ENCODE measurements around the gene MINDY1.

Gene MINDY1

GRCh38 chr1:150981805-150982712, 24.6 kb downstream of the MINDY1 start, which contains the start of gene ANXA9:
ANXA9 (plus strand) TSS chr1:150982292; CDS start chr1:150983106, 814 bp downstream.
- DNase-seq, result peak; percentile 43

GRCh38 chr1:150981177-150981804, 25.4 kb downstream of the MINDY1 start:
- no peak for DNase-seq

- DNase-seq, result peak; percentile 88
Measured at GRCh38 chr1:150979092-150980056, 27.3 kb downstream of the MINDY1 start.

- peak; percentile 51 for DNase-seq
Measured at GRCh38 chr1:150976879-150977694, 29.6 kb downstream of the MINDY1 start.

- no peak for DNase-seq
Measured at GRCh38 chr1:150976401-150976821, 30.3 kb downstream of the MINDY1 start.

- DNase-seq, result peak; percentile 64
Measured at GRCh38 chr1:150974580-150975478, 31.9 kb downstream of the MINDY1 start, which contains the start of gene CERS2. CERS2 (minus strand) TSS chr1:150974835; CDS start chr1:150969090, 5,745 bp downstream.

- DNase-seq, result no peak
Measured at GRCh38 chr1:150973836-150974579, 32.7 kb downstream of the MINDY1 start.

- DNase-seq, result no peak
Measured at GRCh38 chr1:150973258-150973835, 33.4 kb downstream of the MINDY1 start.

GRCh38 chr1:150972417-150972940, 34.2 kb downstream of the MINDY1 start:
- DNase-seq, result no peak

GRCh38 chr1:150971583-150972416, 34.9 kb downstream of the MINDY1 start:
- DNase-seq, result no peak

GRCh38 chr1:150970808-150971582, 35.7 kb downstream of the MINDY1 start:
- no peak for DNase-seq

- no peak for DNase-seq
Measured at GRCh38 chr1:150969626-150970025, 37.1 kb downstream of the MINDY1 start.

GRCh38 chr1:150968491-150968890, 38.2 kb downstream of the MINDY1 start:
- no peak for DNase-seq

- no peak for DNase-seq
Measured at GRCh38 chr1:150967936-150968335, 38.8 kb downstream of the MINDY1 start.

GRCh38 chr1:150966011-150966410, 40.7 kb downstream of the MINDY1 start:
- DNase-seq, result no peak

- DNase-seq, result no peak
Measured at GRCh38 chr1:150965605-150966004, 41.1 kb downstream of the MINDY1 start.

GRCh38 chr1:150964164-150964489, 42.6 kb downstream of the MINDY1 start:
- DNase-seq, result no peak
